Measurements from ENCODE around the gene TLR8.
"Not testable (repeated sequence)": the region's sequence is repeated elsewhere in the genome, so short reads cannot be mapped to it uniquely, and the experiment has no call there.

TLR8 gene

DNA sequence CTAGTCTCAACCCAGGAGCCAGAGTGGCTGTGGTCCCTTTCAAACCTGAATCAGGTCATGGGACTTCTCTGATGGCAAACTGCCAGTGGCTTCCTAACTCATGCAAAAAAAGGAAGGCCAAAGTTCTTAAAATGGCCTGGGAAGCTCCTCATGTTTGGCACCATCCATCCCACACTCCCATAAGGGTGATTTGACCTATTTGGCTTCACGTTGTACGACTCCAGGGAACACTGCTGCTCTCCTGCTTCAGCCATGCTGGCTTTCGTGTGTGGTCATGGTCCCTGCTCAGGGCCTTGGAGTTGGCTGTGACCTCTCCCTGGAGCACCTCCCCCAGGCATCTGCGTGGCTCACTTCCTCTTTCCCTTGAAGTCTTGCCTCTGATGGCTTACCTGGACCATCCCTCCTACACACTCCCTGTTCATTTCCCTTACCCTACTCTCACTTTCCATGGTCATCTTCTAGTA, 55.7 kb downstream of the TLR8 start:
- Histone ChIP-seq H3K4ac (ENCODE audit: low read depth, low read length) (no peak overlapping the region), H3K4me2 (ENCODE audit: low read length) (no peak overlapping the region), H3K27me3 (ENCODE audit: insufficient read depth, low read length) (no peaks in the 10 kb centered on the region), H2BK5ac (ENCODE audit: low read depth, low read length, poor library complexity) (no peak overlapping the region), H2AFZ (ENCODE audit: insufficient read depth, low read length, poor library complexity) (no peak overlapping the region), H3K23ac (ENCODE audit: low read length) (no peak overlapping the region), H4K12ac (ENCODE audit: low read depth, low read length) (no peak overlapping the region), H3K4me1 (ENCODE audit: control insufficient read depth in 1 of 2, insufficient read depth in 2 of 2, low read length in 2 of 2) (no peaks in the 10 kb centered on the region), H2BK12ac (ENCODE audit: low read length) (no peak overlapping the region), H3K9me3 (ENCODE audit: insufficient read depth, low read depth, low read length) (no peaks in the 10 kb centered on the region), H4K91ac (ENCODE audit: low read depth, low read length) (no peak overlapping the region), H3K18ac (ENCODE audit: low read length) (no peak overlapping the region), H2AK5ac (ENCODE audit: low read length) (no peak overlapping the region), H3K14ac (ENCODE audit: low read length) (no peak overlapping the region), H3K27ac (ENCODE audit: low read depth, low read length) (no peak overlapping the region), H3K4me3 (ENCODE audit: low read depth, low read length) (no peak overlapping the region), H3K79me2 (ENCODE audit: control insufficient read depth, insufficient read depth, low read length, poor library complexity) (no peaks in the 10 kb centered on the region), H3K9ac (ENCODE audit: low read length) (no peak overlapping the region), H3K36me3 (ENCODE audit: control insufficient read depth in 1 of 2, insufficient read depth in 2 of 2, low read length in 2 of 2) (no peaks in the 10 kb centered on the region), H2BK120ac (ENCODE audit: insufficient read depth, low read length, poor library complexity) (no peak overlapping the region), H3K79me1 (ENCODE audit: low read length) (no peaks in the 10 kb centered on the region), H4K8ac (ENCODE audit: low read depth, low read length) (no peak overlapping the region)
- WGBS (ENCODE audit: extremely low coverage, insufficient coverage, insufficient read length) = no CpG with 5 or more reads among the region's 4 CpGs
- no peak for DNase-seq

GRCh38 chrX:12963210-12963850, 56.9 kb downstream of the TLR8 start:
- not testable (repeated sequence) for H4K12ac ChIP-seq (ENCODE audit: low read depth, low read length); H3K4me3 ChIP-seq (ENCODE audit: low read depth, low read length); H4K91ac ChIP-seq (ENCODE audit: low read depth, low read length); H2AK5ac ChIP-seq (ENCODE audit: low read length); H2BK5ac ChIP-seq (ENCODE audit: low read depth, low read length, poor library complexity); H3K27me3 ChIP-seq (ENCODE audit: insufficient read depth, low read length); DNase-seq; H3K4ac ChIP-seq (ENCODE audit: low read depth, low read length); H2BK120ac ChIP-seq (ENCODE audit: insufficient read depth, low read length, poor library complexity); H2BK12ac ChIP-seq (ENCODE audit: low read length); H3K79me2 ChIP-seq (ENCODE audit: control insufficient read depth, insufficient read depth, low read length, poor library complexity); H3K4me1 ChIP-seq (ENCODE audit: control insufficient read depth in 1 of 2, insufficient read depth in 2 of 2, low read length in 2 of 2); H4K8ac ChIP-seq (ENCODE audit: low read depth, low read length); H3K9me3 ChIP-seq (ENCODE audit: insufficient read depth, low read depth, low read length); H3K23ac ChIP-seq (ENCODE audit: low read length); H3K14ac ChIP-seq (ENCODE audit: low read length); H3K18ac ChIP-seq (ENCODE audit: low read length); H2AFZ ChIP-seq (ENCODE audit: insufficient read depth, low read length, poor library complexity); H3K79me1 ChIP-seq (ENCODE audit: low read length); H3K9ac ChIP-seq (ENCODE audit: low read length); H3K36me3 ChIP-seq (ENCODE audit: control insufficient read depth in 1 of 2, insufficient read depth in 2 of 2, low read length in 2 of 2); H3K4me2 ChIP-seq (ENCODE audit: low read length); H3K27ac ChIP-seq (ENCODE audit: low read depth, low read length)
- no CpG with 5 or more reads among the region's 52 CpGs for WGBS (ENCODE audit: extremely low coverage, insufficient coverage, insufficient read length)

DNA sequence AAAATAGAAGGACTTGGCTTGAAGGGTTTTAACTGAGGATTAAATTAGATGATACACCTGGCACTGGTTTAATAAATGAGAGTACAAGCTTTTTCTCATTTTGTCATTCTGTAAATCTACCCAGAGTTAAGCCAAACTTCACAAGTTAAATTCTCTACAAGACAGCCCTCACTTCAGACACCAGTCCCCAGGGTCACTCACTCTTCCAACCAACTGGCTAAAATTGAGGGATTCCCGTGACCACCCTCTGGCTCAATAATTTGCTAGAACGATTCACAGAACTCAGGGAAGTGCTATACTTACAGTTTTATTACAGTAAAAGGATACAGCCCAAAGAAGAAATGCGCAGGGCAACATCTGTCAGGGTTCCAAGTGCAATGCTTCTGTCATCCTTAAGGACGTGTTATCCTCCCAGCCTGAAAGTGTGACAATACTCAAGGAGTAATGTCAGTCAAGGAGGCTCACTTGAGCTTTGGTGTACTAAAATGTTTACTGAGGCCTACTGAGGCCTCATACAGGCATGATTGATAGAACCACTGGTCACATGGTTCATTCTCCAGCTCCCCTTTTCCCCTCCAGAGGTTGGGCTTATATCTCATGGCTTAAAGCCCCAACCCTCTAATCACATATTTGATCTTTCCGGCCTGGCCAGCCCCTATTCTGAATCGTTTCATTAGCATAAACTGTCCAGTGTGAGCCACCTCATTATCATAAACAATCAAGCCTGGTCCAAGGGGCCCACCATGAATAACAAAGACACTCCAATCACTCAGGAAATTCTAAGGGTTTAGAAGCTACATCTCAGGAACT, 58.9 kb downstream of the TLR8 start:
- Histone ChIP-seq H3K23ac (ENCODE audit: low read length) (no peak overlapping the region), H3K9me3 (ENCODE audit: insufficient read depth, low read depth, low read length) (no peaks in the 10 kb centered on the region), H4K91ac (ENCODE audit: low read depth, low read length) (no peak overlapping the region), H4K12ac (ENCODE audit: low read depth, low read length) (no peak overlapping the region), H3K4me2 (ENCODE audit: low read length) (no peak overlapping the region), H2AFZ (ENCODE audit: insufficient read depth, low read length, poor library complexity) (no peak overlapping the region), H2AK5ac (ENCODE audit: low read length) (no peak overlapping the region), H2BK5ac (ENCODE audit: low read depth, low read length, poor library complexity) (no peak overlapping the region), H2BK12ac (ENCODE audit: low read length) (no peak overlapping the region), H3K36me3 (ENCODE audit: control insufficient read depth in 1 of 2, insufficient read depth in 2 of 2, low read length in 2 of 2) (no peaks in the 10 kb centered on the region), H3K79me2 (ENCODE audit: control insufficient read depth, insufficient read depth, low read length, poor library complexity) (no peaks in the 10 kb centered on the region), H3K4ac (ENCODE audit: low read depth, low read length) (no peak overlapping the region), H4K8ac (ENCODE audit: low read depth, low read length) (no peak overlapping the region), H2BK120ac (ENCODE audit: insufficient read depth, low read length, poor library complexity) (no peak overlapping the region), H3K18ac (ENCODE audit: low read length) (no peak overlapping the region), H3K27ac (ENCODE audit: low read depth, low read length) (no peak overlapping the region), H3K14ac (ENCODE audit: low read length) (no peak overlapping the region), H3K9ac (ENCODE audit: low read length) (no peak overlapping the region), H3K27me3 (ENCODE audit: insufficient read depth, low read length) (no peaks in the 10 kb centered on the region), H3K79me1 (ENCODE audit: low read length) (no peaks in the 10 kb centered on the region), H3K4me3 (ENCODE audit: low read depth, low read length) (no peak overlapping the region), H3K4me1 (ENCODE audit: control insufficient read depth in 1 of 2, insufficient read depth in 2 of 2, low read length in 2 of 2) (no peaks in the 10 kb centered on the region)
- DNase-seq = no peak
- no CpG with 5 or more reads among the region's 6 CpGs for WGBS (ENCODE audit: extremely low coverage, insufficient coverage, insufficient read length)

DNA sequence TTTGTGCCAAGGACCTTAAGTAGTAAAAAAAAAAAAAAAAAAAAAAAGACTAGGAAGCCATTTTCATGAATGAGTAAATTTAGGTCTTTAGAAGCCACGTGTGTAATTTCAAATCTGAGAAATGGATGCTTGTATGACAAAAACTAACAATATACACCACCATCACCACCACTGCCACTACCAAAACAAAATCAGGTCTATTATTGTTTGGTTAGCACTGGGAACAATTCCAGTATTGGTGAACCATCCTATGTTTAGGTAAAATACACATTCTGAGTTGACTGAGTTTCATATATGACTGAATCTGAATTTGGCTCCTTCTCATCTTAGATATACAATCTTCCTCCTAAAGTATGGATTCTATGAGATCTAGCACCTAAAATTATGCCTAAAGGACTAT, 59.7 kb downstream of the TLR8 start:
- no peak overlapping the region for H4K12ac ChIP-seq (ENCODE audit: low read depth, low read length)
- no peak overlapping the region for H3K4me2 ChIP-seq (ENCODE audit: low read length)
- H2BK12ac ChIP-seq (ENCODE audit: low read length) = no peak overlapping the region
- H3K27me3 ChIP-seq (ENCODE audit: insufficient read depth, low read length) = no peaks in the 10 kb centered on the region
- no peak overlapping the region for H4K8ac ChIP-seq (ENCODE audit: low read depth, low read length)
- no peak overlapping the region for H3K4ac ChIP-seq (ENCODE audit: low read depth, low read length)
- no peaks in the 10 kb centered on the region for H3K4me1 ChIP-seq (ENCODE audit: control insufficient read depth in 1 of 2, insufficient read depth in 2 of 2, low read length in 2 of 2)
- no peak overlapping the region for H4K91ac ChIP-seq (ENCODE audit: low read depth, low read length)
- H3K9ac ChIP-seq (ENCODE audit: low read length) = no peak overlapping the region
- no peak overlapping the region for H3K18ac ChIP-seq (ENCODE audit: low read length)
- H2AFZ ChIP-seq (ENCODE audit: insufficient read depth, low read length, poor library complexity) = no peak overlapping the region
- H3K36me3 ChIP-seq (ENCODE audit: control insufficient read depth in 1 of 2, insufficient read depth in 2 of 2, low read length in 2 of 2) = no peaks in the 10 kb centered on the region
- no peak overlapping the region for H2BK120ac ChIP-seq (ENCODE audit: insufficient read depth, low read length, poor library complexity)
- no CpG with 5 or more reads among the region's 1 CpG for WGBS (ENCODE audit: extremely low coverage, insufficient coverage, insufficient read length)
- H3K79me1 ChIP-seq (ENCODE audit: low read length) = no peaks in the 10 kb centered on the region
- no peak overlapping the region for H2BK5ac ChIP-seq (ENCODE audit: low read depth, low read length, poor library complexity)
- no peak overlapping the region for H3K27ac ChIP-seq (ENCODE audit: low read depth, low read length)
- H3K79me2 ChIP-seq (ENCODE audit: control insufficient read depth, insufficient read depth, low read length, poor library complexity) = no peaks in the 10 kb centered on the region
- no peak for DNase-seq
- no peak overlapping the region for H2AK5ac ChIP-seq (ENCODE audit: low read length)
- H3K23ac ChIP-seq (ENCODE audit: low read length) = no peak overlapping the region
- no peak overlapping the region for H3K4me3 ChIP-seq (ENCODE audit: low read depth, low read length)
- H3K9me3 ChIP-seq (ENCODE audit: insufficient read depth, low read depth, low read length) = no peaks in the 10 kb centered on the region
- no peak overlapping the region for H3K14ac ChIP-seq (ENCODE audit: low read length)

All from trophoblast cell (in vitro differentiated cells and primary cell).